Prostate gland (tissue), 2 donors: ENCODE measurements around the gene NDUFS1. TPM values are rescaled to one million over a fixed set of nuclear protein-coding genes. Genes with fewer than 3 reads are reported as not detected.
"Not testable (repeated sequence)": the region's sequence is repeated elsewhere in the genome, so short reads cannot be mapped to it uniquely, and the experiment has no call there.

Source experiments
- DNase-seq: peaks from one replicate; pipeline ENCODE4 v3.0.0-alpha.2; 2019; ENCODE audit warnings: low spot score
- H3K27ac ChIP-seq, 2 donors: fragments of 200-600 bp; sonication (generic); 2 replicates each; pipeline ENCODE4 v1.5.1; 2017 to 2019
- H3K27me3 ChIP-seq: fragments of 200-600 bp; sonication (generic); replicated peaks from 2 replicates; pipeline ENCODE4 v1.5.1; 2019; ENCODE audit not compliant: insufficient read depth
- H3K36me3 ChIP-seq, 2 donors: fragments of 200-600 bp; sonication (generic); 1 replicate in 1 of 2; 2 replicates in 1 of 2; pipeline versions ENCODE4 v1.5.1 to v1.8.1; 2017 to 2019
- H3K4me1 ChIP-seq: fragments of 200-600 bp; sonication (generic); replicated peaks from 2 replicates; pipeline ENCODE4 v1.5.1; 2019
- H3K4me3 ChIP-seq, 2 donors: fragments of 200-600 bp; sonication (generic); 2 replicates each; pipeline ENCODE4 v1.5.1; 2017 to 2019
- H3K9me3 ChIP-seq: fragments of 200-600 bp; sonication (generic); 2 replicates; pipeline ENCODE4 v1.5.1; 2017
- POLR2A ChIP-seq: fragments of 450-650 bp; IDR thresholded peaks from one replicate; pipeline ENCODE4 v1.6.1; 2016; ENCODE audit warnings: antibody characterized with exemption, mild to moderate bottlenecking
- POLR2AphosphoS5 ChIP-seq: sonication (generic); formaldehyde crosslinking; IDR thresholded peaks from one replicate; pipeline ENCODE4 v1.6.1; 2017; ENCODE audit warnings: antibody characterized with exemption
- WGBS: methylation state at CpG from one replicate; pipeline ENCODE4 v1.1.5; 2018; 5-methylcytosine and 5-hydroxymethylcytosine counted together
- intact Hi-C: fragments of 100-400 bp; cut with DNase I; formaldehyde crosslinking; loops from one replicate; pipeline ENCODE4 v1.14.2; 2022
- total RNA-seq, 2 donors: library from RNA; depleted of rRNA; stranded (reverse); fragments of >200 nt; gene quantifications; one replicate each; pipeline ENCODE4 v1.1.0, GENCODE V29; 2016
- TF ChIP-seq, protein P1 (sequence below), 4 experiments: fragments of 200-600 bp in 2 of 4; fragments of 450-650 bp in 2 of 4; sonication (generic) in 2 of 4; IDR thresholded peaks; 1 replicate in 3 of 4; 2 replicates in 1 of 4; pipeline ENCODE4 v1.5.1; 2016 to 2019; ENCODE audit warnings: antibody characterized with exemption in 4 of 4, mild to moderate bottlenecking in 2 of 4, moderate library complexity in 2 of 4

NDUFS1 gene
- total RNA-seq: 10 to 100 TPM; 74.1 to 80.1 TPM

DNA sequence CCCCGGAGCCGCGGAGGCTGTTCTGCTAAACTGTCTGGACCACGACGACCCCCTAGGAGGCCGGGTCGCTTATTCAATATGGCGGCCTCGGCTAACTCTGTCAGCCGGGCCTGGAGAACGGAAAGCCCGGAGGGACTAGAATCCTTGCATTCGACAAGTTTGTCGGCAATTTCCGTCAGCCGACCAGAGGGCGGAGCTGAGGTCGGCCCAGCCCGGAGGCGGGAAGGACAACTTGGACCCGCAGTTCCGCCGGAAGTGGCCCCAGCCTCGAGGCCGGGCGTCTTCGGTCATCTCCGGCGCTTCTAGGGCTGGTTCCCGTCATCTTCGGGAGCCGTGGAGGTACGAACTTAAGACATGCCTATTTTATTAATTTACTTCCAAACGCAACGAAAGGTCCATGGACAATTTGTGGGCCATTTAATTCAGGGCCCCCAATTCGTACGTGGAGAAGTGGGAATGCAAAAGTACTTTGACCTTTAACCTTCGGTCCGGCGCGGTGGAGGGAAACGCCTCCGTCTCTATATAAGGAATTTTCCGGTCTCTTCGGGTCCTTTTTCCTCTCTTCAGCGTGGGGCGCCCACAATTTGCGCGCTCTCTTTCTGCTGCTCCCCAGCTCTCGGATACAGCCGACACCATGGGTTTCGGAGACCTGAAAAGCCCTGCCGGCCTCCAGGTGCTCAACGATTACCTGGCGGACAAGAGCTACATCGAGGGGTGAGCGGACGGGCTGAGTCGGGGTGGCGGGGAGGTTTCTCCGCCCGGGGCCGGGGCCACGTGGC is at the start of gene NDUFS1, which contains the start of gene EEF1B2:
Gene NDUFS1 (minus strand): TSS at position 99 of the 779 bp plus-strand sequence. CDS start 5,766 bp downstream, outside the sequence.
Gene EEF1B2 (plus strand): TSS at position 550 of the 779 bp plus-strand sequence. CDS start 85 bp downstream, at position 635.
- TF ChIP-seq POLR2A: peak; percentile 55
- TF ChIP-seq, protein P1, sequence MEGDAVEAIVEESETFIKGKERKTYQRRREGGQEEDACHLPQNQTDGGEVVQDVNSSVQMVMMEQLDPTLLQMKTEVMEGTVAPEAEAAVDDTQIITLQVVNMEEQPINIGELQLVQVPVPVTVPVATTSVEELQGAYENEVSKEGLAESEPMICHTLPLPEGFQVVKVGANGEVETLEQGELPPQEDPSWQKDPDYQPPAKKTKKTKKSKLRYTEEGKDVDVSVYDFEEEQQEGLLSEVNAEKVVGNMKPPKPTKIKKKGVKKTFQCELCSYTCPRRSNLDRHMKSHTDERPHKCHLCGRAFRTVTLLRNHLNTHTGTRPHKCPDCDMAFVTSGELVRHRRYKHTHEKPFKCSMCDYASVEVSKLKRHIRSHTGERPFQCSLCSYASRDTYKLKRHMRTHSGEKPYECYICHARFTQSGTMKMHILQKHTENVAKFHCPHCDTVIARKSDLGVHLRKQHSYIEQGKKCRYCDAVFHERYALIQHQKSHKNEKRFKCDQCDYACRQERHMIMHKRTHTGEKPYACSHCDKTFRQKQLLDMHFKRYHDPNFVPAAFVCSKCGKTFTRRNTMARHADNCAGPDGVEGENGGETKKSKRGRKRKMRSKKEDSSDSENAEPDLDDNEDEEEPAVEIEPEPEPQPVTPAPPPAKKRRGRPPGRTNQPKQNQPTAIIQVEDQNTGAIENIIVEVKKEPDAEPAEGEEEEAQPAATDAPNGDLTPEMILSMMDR (IDR thresholded peaks at IDR 0.05): peak in 1 of 4 experiments; percentile 14
- TF ChIP-seq POLR2AphosphoS5: peak; percentile 98
- no peaks in the 10 kb centered on the region for H3K27me3 ChIP-seq
- no peaks in the 10 kb centered on the region for H3K36me3 ChIP-seq
- H3K4me1 ChIP-seq: peaks cover 7% of the 10 kb centered on the region
- peak within 1 kb of the TSS; percentile 91 to 98 for H3K27ac ChIP-seq
- no peaks in the 10 kb centered on the region for H3K9me3 ChIP-seq
- intact Hi-C loops: loop anchor here (5.0 to 10.0 kb wide), 3 partner anchors 77 to 1005 kb away; partner anchors contain the start of gene KLF7
- WGBS: under 1% methylated on average over 64 of the region's 64 CpGs
- peak within 1 kb of the TSS; percentile 65 to 76 for H3K4me3 ChIP-seq
- DNase-seq: peak; percentile 98

DNA sequence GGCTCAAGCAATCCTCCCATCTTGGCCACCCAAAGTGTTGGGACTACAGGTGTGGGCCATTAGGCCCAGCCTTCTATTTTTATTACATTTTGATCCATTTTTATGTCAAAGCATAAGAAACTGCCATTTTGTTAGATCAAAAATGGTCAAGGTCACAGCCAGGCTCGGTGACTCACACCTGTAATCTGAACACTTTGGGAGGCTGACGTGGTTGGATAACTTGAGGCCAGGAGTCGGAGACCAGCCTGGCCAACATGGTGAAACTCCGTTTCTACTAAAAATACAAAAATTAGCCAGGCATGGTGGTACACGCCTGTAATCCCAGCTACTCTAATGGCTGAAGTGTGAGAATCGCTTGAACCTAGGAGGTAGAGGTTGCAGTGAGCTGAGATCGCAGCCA is 49.7 kb upstream of the NDUFS1 start:
- Histone ChIP-seq H3K27ac (no peak overlapping the region), H3K36me3 (no peaks in the 10 kb centered on the region), H3K4me3 (no peak overlapping the region), H3K27me3 (no peaks in the 10 kb centered on the region), H3K4me1 (no peaks in the 10 kb centered on the region), H3K9me3 (no peaks in the 10 kb centered on the region)
- intact Hi-C loops: no loop called here
- no peak for DNase-seq
- TF ChIP-seq POLR2AphosphoS5: no peak
- no peak for TF ChIP-seq POLR2A
- TF ChIP-seq, protein P1 (IDR thresholded peaks at IDR 0.05): no peak
- 93% methylated on average over 7 of the region's 7 CpGs for WGBS

DNA sequence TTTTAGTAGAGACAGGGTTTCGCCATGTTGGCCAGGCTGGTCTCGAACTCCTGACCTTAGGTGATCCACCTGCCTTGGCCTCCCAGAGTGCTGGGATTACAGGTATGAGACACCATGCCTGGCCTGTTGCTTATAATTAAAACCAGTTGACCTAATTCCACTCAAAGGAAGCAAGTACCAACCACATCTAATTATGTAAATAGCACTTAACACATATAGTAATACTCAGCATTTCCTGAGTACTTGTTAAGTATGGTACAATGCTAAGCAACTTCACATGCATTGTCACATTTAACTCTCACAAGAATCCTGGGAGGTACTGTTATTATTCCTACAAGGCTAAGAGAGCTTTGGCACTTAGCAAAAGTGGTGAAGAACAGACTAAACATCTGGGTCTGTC is 48.1 kb upstream of the NDUFS1 start:
- intact Hi-C loops, H3K4me1 ChIP-seq, H3K9me3 ChIP-seq, DNase-seq, H3K27ac ChIP-seq, H3K27me3 ChIP-seq, H3K36me3 ChIP-seq, H3K4me3 ChIP-seq: not testable (repeated sequence)
- WGBS: 91% methylated on average over 2 of the region's 2 CpGs

DNA sequence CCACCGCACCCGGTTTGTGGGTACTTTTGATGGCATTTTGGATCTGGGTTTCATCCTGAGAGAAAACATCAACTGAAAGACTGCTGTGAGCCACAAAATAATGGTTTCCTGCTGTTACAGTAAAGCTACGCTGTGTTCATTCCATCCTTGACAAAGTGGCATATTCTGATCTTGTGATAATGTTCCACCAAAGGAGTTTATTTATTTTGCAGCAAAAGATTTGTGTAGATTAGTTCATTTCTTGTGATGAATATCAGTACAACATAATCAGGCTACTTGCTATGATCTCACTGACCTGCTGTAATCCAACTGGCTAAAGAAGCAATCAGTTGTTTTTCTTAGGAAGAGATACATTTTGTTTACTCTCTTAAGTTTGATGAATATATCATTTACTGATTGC is 45.5 kb upstream of the NDUFS1 start:
- H3K36me3 ChIP-seq: no peaks in the 10 kb centered on the region
- no peaks in the 10 kb centered on the region for H3K27me3 ChIP-seq
- intact Hi-C loops: no loop called here
- TF ChIP-seq POLR2AphosphoS5 (no peak), POLR2A (no peak)
- TF ChIP-seq, protein P1 (IDR thresholded peaks at IDR 0.05): no peak
- no peak overlapping the region for H3K4me3 ChIP-seq
- no peaks in the 10 kb centered on the region for H3K4me1 ChIP-seq
- DNase-seq: no peak
- no peak overlapping the region for H3K27ac ChIP-seq
- no peaks in the 10 kb centered on the region for H3K9me3 ChIP-seq
- WGBS: 69% methylated on average over 3 of the region's 3 CpGs

DNA sequence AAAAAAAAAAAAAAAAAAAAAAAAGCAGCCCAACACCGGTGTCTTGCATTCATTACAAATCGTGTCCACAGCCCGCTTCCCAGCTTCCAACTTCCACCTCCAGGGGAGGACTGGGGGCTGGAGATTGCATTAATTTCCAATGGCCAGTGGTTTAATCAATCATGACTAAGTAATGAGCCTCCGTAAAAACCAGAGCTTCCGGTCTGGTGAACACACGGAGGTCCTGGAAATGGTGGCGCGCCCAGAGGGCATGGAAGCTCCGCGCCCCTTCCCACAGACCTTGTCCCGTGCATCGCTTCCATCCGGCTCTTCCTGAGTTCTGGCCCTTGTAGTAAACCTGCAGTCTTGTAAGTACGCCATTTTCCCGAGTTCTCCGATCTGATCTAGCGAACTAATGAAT is 44.1 kb upstream of the NDUFS1 start:
- intact Hi-C loops: no loop called here
- Histone ChIP-seq H3K27me3 (no peaks in the 10 kb centered on the region), H3K4me3 (no peak overlapping the region), H3K27ac (no peak overlapping the region), H3K36me3 (no peaks in the 10 kb centered on the region), H3K9me3 (no peaks in the 10 kb centered on the region), H3K4me1 (no peaks in the 10 kb centered on the region)
- 94% methylated on average over 17 of the region's 17 CpGs for WGBS
- TF ChIP-seq POLR2A: no peak
- TF ChIP-seq POLR2AphosphoS5: no peak
- TF ChIP-seq, protein P1 (IDR thresholded peaks at IDR 0.05): no peak
- no peak for DNase-seq
